NCI-H774 (cell line): ENCODE results near the gene RNF43.

Source experiments
- DNase-seq: peaks from one replicate; lab custom pipeline; 2025; lab: John Stamatoyannopoulos, UW

Gene RNF43

DNA sequence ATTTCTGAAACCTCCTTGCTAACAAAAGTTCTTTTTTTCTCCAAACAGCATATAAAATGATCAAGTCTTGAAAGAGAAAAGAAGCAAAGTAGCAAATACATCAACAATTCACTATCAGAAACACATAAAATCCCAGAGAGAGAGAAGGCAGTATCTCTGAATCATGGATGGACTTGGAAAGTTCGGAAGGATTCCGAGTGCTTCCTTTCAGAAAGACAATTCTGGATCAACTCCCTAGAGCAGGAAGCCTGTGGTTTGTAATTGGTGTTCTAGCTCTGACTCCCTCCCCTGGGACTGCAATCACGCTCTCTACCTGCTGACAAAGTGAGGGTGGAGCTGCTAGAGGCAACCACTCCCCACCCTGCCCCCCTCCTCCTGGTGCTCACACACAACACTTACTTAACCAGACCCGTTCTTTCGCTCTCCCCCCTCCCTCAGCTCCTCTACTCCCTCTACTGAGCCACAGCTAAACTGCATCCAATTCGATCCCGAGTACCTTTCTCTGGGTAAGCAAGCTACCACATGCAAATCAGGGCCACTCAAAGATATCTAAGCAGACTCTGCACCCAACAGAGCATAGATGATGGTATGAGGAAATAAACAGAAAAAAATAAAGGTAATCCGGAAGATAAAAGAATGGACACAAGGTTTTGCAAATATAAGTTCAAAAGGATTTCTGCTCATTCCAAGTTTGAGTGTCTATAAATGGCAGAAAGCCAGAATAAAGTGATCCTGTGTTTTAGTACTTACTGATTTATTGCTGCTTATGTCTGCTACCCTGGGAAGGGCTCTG lies at the start of gene RNF43:
Gene RNF43, minus strand, starts transcription at position 235 of the 793 bp plus-strand sequence. CDS start 1,957 bp downstream, outside the sequence.
- peak; percentile 98 for DNase-seq

DNA sequence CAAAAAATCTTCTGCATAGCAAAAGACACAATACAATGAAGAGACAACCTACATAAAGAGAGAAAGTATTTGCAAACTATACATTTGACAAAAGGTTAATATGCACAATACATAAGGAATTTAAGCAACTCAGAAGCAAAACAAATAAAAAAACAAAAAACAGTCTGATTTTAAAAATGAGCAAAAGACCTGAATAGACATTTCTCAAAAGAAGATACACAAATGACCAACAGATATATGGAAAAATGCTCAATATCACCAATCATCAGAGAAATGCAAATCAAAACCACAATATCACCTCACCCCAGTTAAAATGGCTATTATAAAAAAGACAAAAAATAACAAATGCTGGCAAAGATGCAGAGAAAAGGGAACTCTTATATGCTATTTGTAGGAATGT lies 38.2 kb upstream of the RNF43 start:
- DNase-seq, result no peak

DNA sequence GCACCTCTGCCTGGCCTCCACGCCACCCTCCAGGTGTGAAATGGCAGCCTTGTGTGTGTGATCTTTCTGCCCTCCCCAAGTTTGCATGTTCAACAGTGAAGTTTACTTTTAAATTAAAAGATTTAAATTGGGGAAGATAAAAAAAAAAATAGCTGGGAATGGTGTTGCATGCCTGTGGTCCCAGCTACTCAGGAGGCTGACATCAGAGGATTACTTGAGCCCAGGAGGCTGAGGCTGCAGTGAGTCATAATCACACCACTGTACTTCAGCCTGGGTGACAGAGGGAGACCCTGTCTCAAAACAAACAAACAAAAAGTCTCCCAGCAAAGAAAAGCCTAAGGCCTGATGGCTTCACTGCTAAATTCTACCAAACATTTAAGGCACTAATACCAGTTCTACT lies 35.4 kb upstream of the RNF43 start:
- no peak for DNase-seq

DNA sequence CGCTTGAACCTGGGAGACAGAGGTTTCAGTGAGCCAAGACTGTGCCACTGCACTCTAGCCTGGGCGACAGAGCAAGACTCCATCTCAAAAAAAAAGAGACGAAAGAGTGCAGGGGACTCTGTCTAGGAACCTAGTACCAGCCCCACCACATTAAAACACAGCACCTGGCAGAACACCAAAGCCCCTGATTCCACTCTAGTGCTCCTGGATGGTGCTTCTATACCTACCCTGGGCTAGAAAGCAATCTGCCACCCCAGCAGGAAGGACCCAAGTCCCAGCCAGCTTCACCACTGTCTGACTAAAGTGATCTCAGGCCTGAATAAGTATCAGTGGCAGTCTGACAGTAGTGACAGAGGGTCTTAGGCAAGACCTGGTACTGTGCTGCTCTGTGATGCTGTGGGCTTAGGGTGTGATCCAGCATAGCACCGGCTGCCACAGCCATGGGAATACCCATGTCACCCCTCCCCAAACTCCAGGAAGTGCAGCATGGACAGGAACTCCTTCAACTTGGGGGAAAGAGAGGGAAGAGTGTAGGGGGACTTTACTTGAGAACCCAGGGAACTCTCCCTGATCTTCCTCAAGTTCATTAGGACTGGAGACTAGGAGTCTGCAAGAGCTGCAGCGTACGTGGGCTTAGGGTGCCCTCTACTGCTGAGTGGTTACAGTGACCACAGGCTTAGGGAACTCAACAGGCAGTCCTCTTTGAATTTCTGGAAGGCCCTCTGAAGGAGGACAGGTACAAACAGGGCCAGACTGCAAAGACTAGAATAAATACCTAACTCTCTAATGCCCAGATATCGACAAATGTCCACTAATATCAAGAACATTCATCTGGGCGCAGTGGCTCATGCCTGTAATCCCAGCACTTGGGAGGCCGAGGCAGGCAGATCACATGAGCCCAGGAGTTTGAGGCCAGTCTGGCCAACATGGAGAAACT lies 30.0 kb upstream of the RNF43 start:
- DNase-seq, result peak; percentile 75

DNA sequence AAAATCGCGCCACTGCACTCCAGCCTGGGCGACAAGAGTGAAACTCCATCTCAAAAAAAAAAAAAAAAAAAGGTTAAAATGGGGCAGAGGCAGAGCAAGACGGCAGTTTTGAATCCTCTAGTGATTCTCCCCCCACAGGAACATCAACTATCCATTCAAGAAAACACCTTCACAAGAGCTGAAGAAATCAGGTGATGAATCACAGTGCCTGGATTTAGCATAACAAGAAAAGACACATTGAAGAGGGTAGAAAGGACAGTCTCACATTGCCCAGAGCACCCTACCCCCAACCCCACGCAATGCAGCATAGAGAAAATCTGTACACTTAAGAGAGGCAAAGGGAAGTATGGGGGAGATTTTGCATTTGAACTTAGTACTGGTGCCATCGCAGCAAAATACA lies 28.8 kb upstream of the RNF43 start:
- no peak for DNase-seq

DNA sequence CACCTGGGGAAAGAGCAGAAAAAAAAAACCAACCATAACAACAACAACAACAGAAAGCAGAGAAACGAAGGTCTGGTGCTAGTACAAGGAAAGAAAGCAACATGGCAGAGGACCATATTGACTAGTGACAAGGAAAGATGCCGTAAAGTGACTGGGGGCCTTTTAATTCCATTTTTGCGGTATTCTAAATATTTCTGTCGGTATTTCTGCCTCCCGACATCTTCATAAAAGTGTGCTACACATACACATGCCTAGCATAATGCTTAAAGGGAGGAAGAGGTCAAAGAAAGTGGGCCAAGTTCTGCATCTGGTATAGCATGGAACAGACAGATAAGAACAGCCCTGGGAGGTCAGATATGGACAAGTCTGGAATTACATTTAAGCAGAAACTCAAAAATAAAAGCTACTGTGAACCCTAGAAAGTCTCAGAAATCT lies 19.5 kb upstream of the RNF43 start:
- DNase-seq, result no peak

DNA sequence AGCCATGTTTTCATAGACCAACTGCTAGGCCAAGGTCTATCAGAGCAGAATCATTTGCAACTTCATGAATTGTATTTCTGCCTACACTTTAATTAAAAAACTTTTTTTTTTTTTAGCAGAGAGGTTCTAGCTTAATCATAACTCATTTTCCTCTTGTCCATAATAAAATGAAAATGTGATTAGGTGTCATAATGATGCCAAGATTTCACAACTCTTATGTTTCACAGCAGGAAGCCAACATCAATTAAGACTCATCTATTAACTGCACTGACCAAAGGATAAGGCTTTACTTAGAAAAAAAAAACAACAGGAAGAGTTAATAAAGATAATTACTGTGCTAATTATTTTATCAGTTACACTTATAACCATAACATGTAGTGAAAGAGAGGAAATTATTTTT lies 18.9 kb upstream of the RNF43 start:
- DNase-seq, result no peak

DNA sequence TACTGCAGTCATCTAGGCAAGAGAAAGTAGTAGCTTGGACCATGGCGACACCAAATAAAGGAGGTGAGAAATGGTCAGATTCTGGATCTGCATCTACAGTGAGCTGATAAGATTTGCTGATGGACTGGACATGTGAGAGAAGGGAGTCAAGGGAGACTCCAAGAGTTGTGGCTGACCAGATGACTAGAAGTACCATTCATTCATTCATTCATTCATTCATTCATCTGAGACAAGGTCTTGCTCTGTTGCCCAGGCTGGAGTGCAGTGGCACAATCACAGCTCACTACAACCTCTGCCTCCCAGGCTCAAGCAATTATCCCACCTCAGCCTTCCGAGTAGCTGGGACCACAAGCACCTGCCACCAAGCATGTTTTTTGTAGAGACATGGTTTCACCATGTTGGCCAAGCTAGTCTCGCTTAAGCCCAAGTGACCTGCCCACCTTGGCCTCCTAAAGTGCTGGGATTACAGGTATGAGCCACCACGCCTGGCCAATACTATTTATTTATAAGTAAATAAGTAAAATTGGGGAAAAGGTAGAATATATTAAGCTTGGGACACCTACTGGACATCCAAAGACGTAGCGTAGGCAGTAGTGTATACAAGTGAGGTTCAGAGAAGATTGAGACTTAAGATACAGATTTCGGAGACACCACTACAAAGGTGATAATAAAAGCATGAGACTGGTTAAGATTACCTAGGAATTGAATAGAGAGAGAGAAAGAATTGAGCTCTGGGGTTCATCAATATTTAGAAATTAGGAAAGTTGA lies 15.7 kb upstream of the RNF43 start:
- DNase-seq, result no peak

DNA sequence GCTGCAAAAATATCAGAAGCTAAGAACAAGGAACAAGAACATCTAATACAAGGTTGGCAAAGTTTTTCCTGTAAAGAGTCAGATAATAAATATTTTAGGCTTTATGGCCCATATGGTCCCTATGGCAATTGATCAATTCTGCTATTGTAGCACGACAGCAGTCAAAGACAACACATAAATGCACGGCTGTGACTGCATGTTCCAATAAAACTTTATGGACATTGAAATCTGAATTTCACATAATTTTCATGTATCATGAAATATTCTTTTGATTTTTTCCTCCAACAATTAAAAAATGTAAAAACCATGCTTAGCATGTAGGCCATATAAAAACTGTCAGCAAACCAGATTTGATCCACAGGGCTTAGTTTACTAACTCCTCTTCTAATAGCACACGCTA lies 10.5 kb upstream of the RNF43 start:
- no peak for DNase-seq

DNA sequence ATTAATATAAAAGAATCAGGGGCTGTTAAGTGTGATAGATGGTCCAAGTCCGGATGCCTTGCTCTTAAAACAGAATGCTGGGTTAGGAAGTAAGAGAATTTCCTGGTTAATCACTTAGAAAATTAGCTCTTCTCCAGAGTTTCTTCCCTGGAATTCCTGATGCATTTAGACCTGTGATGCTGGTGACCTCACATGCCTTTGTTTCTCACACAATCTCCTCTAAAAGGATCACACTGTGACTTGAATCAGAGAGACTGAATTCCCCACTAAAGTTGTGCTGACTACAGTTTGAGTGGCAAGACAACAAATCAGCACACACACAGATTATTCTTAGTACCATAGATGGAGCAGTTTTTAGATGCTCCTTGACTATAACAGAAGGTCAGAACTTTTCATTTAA lies 4.4 kb upstream of the RNF43 start:
- no peak for DNase-seq

DNA sequence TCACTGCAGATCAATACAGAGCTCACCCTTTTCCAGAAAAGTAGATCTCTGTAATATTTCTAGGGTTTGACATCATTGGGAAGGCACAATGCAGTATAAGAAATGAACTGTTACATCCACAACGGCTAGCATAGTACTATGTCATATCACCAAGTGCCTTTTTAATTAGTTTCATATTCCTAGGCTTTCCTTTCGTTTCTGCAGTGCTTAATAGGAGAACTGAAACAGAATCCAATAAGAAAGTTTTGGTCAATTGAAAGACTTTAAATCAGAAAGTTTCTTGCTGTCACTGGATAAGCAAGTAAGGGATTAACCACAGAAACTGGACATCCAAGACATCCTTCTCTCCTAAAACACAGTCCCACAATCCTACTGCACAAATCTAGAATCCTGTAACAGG lies 3.5 kb upstream of the RNF43 start:
- no peak for DNase-seq

DNA sequence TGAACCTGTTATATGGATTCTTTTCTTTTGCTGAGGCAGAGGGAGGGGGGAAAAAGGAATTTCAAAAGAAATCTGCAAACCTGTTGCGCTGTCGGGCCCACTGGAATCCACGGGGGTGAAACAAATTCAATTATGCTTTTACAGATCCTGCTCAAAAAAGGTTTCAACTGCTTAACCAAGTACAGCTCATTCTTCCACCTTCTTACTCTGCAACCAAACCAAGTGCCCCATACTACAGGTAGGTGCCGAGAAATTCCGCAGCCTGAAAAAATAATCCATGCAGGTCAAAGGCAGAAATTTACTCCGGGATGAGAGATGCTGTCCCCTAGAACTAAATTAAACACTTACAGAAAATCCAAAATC lies 416 bp downstream of the RNF43 start:
- DNase-seq, result no peak

DNA sequence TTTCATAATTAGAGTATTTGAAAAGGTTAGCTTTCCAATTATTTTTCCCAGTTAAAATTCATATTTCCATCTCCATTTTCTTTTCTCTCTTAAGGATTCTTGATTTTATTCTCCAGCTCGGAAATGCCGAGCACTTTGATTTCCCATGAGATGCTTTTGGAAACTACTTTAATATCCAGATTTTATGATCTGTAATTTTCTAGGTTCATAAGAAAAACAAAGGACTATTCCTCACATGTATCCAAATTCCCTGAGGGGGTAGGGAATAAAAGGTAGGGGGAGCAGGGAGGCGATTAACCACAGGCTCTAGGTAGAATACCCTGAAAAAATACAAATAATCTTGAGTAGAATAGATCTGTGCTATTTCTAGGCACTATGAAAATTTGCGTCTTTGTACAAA lies 938 bp downstream of the RNF43 start:
- no peak for DNase-seq

DNA sequence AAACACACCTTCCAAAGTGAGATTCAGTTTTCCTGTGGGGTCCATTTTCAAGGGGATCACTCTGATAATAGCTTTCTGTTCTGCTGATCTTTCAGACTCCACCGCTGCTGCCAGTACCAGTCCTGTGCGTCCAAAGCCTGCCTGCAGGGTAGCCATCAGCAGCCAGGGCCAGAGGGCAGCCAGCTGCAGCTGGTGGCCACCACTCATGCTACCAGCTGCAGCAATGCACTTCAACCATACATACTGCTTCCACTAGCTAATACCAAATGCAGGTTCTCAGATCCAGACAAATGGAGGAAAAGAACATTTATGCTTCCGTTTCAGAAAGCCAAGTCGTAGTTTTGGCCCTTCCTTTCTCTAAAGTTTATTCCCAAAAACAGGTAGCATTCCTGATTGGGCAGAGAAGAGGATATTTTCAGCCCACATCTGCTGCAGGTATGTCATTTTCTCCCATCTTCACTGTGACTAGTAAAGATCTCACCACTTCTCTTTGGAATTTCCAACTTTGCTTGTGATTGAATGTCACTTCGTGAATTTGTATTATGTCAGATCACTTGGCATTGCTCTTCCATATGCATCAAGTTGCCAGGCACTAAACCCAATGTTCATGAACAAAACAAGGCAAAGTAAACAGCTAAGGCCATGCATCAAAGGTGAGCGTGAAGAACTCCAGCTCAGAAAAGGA lies 1.8 kb downstream of the RNF43 start:
- DNase-seq, result peak; percentile 62

DNA sequence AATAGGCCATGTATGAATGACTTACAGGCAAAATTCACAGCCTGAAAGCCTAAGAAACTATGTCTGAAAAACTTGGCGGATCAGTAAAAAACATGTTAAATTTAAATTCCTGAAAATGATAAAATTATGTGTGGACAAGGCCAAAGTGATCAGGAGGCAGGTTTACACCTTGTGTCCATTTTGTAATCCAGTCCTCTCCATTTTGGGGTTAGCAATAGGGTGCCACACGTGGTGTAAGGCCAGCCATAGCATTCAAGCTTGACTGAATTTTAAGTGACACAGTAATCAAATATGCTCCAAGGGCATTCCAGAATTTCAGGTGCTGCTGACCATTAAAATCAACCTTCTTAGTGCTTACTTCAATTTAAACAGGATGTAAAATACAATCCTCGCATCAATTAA lies 2.7 kb downstream of the RNF43 start:
- DNase-seq, result peak; percentile 42

DNA sequence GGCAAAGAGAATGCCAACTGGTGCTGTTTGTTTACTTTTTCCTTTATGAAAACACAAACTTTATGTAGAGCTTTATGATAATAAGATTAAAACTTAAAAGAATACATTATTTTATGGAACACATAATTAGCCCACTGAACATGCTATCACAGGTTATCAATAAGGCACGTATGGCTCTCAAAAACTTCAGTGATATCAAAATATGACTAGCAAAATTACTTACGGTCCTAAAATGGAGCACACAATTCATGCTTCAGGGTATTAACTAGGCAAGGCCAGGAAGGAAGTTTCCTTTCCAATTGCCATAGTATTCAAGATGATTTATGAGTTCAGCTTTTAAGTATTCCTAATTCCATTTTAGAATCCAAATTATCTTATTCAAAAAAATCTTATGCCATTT lies 3.6 kb downstream of the RNF43 start:
- peak; percentile 23 for DNase-seq

DNA sequence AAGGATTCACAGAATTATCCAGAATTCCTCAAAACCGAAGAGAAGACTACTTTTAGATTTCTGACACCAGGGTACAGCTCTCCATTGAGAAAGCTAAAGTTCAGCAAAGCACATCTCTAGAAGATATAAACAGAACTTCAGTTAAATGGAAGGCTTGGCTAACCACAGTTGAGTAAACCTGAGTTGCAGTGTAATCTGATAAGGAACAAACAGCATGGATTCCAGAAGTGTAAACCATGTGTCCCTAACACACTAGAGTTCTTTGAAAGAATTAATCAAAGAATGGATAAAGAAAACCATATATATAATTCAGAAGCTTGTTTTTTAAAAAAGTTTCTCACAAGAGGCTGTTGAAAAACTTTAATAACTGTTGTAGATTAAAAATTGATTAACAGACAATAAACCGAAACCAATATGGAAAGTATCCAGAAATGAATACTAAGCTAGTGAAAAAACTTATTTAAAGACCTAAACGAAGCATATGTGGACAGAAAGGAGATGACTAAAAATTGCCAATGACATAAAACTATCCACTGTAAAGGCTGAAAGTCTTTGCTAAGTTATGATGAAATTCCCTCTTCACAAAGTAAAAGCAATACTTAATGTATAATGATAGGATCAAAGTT lies 4.3 kb downstream of the RNF43 start:
- DNase-seq, result no peak

DNA sequence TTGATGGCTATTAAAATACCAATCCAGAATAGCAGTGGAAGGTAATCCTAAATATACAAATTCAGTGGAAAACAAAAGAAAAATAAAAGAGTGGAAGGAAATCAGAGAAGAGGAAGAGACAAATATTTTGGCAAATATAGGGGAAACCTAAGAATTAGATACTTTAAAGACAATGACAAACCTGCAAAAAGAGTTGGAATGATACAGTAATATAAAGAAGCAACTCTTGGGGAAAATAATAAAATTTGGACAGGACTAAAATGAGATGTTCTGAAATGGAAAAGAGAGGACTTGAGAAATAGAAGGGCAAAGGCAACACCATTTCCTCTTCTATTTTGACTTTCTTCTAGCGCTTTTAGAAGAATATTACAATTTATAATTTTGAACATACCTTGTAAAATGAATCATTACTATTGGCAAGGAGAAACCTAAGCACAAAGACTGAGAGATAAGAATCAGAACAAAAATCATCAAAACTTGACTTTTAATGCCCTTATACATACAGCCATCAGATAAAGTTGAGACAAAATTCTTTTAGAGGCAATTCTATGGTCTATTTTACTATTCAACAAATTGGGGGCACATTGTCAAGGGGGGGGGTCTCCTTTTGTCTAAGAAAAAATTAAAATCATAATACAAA lies 5.2 kb downstream of the RNF43 start:
- no peak for DNase-seq

DNA sequence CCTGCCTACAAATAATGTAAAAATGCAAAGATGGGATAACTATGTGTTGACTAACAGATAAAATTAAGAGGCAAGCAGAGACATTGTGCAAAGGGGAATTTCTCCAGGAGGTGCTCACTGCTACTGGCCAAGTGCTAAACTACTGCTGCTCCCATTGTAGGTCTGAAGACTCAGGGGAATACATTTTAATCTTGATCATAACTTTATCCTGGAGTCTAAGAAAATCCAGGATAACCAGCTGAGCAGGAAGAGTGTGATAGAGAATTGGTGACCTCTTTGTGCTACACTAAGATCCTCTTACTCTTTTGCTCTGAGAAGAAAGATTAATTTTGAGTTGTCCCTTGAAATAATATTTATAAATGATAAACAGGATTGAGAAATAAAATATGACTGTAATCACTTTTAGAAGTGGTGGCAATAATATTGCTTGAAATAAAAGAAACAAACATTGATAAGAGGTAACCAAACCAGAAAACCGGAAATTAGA lies 5.9 kb downstream of the RNF43 start:
- no peak for DNase-seq

DNA sequence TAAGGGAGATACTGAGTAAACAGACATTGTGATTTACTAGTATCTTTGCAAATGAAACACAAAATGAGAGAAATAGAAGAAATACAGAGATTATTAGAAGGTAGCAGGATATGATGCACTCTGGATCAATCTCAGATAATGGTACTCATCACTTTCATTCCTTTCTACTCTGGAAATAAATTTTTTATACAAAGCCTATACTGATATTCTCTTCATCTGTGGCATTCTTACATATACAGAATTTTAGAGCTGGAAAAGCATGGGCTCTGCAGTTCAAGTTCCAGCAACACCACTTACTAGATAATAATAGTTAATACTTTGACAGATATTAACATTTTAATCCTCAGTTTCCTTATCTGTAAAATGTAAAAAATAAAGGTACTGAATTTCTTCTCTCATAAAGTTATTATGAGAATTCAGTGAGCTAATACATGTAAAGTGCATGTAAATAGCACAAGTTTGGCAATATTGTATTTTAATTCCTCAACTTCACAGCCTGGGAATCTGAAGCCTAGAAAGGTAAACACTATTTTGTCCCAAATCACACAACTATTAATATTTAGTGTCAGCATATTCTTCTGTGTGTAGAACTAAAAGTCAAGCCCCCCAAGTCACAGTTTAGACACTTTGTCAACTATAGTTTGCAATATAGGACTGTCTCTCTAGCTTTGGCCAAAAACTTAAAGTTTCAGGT lies 6.5 kb downstream of the RNF43 start:
- DNase-seq, result no peak
